ENCODE results near the gene USP21. TPM values are rescaled to one million over a fixed set of nuclear protein-coding genes. Genes with fewer than 3 reads are reported as not detected.

USP21 gene
- total and polyA plus RNA-seq, 9 of the 15 experiments (the other 6 are each of a cell fraction or from before 2014, with no cell fraction given) = 4.9 to 52.4 (median 21.6) TPM

- peak; percentile 82 for TF ChIP-seq ZBTB40 (IDR thresholded peaks at IDR 0.05)
- no peak for TF ChIP-seq ZBTB40 (CRISPR knock-in tag; IDR thresholded peaks at IDR 0.05)
- TF ChIP-seq NCOA6 (IDR thresholded peaks at IDR 0.05) = no peak
- no peak for TF ChIP-seq ZNF212 (CRISPR knock-in tag; IDR thresholded peaks at IDR 0.05)
- TF ChIP-seq EGR1 (conservative IDR thresholded peaks at IDR 0.05) = peak; percentile 92
- no peak for TF ChIP-seq CHD7 (IDR thresholded peaks at IDR 0.05; ENCODE audit: low read depth, low read length)
Measured at GRCh38 chr1:161132410-161133219, 26.7 kb upstream of the USP21 start, which contains the start of gene DEDD (continued).
